Raji (cell line): ENCODE results near the gene ST6GALNAC1.

Experiments used
- POLR2A ChIP-seq: IDR thresholded peaks from 2 replicates; pipeline ENCODE4 v1.6.1; 2011; ENCODE audit warnings: low read depth, low read length, control low read depth; ENCODE audit not compliant: insufficient read depth

Gene ST6GALNAC1

GRCh38 chr17:76576189-76576588, 67.4 kb downstream of the ST6GALNAC1 start:
- TF ChIP-seq POLR2A: no peak

- no peak for TF ChIP-seq POLR2A
Observed at GRCh38 chr17:76575570-76575969, 68.0 kb downstream of the ST6GALNAC1 start.
